ENCODE results near the gene RYR2.
"Not testable (repeated sequence)": the region's sequence is repeated elsewhere in the genome, so short reads cannot be mapped to it uniquely, and the experiment has no call there.

The RYR2 gene

GRCh38 chr1:237279629-237280028 is 237.6 kb downstream of the RYR2 start:
- DNase-seq: no peak

DNA sequence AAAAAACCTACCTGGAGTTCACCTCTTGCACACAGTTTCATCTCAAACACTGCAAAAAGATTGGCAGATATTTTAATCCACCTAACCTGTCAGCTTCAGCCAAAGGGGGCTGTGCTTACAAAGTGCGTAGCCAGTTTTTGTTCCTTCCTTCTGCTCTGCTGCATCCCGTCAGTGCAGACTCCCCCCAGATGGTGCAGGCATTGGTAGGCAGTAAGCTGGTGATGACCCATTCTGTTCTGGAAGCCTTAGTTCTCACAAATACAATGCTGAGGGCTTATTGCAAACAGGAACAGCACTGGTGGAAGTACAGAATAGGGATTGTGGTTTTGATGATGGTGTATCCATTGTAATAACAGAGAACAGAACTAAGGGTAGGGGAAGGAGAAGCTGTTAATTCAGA is 239.5 kb downstream of the RYR2 start:
- DNase-seq: no peak

DNA sequence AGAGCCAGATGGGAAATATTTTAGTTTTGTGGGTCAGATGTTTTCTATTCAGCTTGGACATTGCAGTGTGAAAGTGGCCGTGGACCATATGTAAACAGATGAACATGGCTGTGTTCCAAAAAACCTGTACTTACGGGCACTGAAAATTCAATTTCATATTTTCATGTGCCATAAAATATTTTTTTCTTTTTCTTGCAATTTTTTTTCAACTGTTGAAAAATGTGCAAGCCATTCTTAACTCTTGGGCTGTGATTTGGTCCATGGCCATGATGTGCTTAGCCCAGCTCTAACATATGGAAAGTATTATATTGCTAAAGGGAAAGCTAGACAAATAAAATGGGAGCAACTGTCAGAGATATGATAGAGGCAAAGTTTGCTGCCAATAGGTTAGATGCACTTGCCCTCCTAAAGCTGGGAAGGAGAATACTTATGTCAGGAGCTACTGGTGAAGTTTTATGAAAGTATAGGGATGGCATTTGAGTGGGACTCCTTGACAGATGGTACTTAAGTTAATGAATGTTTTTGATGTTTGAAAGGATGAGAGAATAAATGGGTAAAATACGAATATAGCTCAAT is 240.3 kb downstream of the RYR2 start:
- DNase-seq: no peak

DNA sequence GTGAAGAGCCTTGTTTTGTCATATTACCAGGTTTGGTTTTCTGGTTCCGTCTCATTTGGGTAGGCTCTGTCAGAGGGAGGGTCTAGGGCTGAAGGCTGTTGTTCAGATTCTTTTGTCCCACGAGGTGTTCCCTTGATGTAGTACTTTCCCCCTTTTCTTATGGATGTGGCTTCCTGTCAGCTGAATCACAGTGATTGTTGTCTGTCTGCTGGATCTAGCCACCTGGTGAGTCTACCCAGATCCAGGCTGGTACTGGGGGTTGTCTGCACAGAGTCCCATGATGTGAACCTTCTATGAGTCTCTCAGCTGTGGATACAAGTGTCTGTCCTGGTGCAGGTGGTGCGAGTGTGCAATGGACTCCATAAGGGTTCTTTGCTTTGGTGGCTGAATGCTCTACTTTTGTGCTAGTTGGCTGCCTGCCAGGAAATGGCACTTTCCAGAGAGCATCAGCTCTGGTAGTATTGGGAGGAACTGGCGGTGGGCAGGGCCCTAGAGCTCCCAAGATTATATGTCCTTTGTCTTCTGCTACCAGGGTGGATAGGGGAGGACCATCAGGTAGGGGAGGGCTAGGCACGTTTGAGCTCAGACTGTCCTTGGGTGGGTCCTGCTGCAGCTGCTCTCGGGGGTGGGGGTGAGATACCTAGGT is 246.0 kb downstream of the RYR2 start:
- no peak for DNase-seq

DNA sequence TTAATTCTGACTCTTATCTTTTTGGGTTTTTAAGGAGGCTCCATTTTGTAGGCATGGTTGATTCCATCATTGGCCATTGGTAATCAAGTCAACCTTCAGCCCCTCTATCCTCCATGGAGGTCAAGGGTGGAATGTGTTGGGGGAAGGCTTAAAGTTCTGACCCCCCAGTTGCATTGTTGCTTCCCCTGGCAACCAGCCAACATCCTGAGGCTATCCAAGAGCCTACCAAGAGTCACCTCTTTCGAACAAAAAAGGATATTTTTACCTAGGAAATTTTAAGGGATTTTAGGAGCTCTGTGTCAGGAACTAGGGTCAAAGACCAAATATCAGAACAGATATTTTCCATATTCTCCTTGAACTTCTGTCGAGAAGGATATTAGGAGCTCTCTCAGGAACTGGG is 251.8 kb downstream of the RYR2 start:
- DNase-seq: no peak

GRCh38 chr1:237296861-237297260 is 254.9 kb downstream of the RYR2 start:
- DNase-seq: no peak

DNA sequence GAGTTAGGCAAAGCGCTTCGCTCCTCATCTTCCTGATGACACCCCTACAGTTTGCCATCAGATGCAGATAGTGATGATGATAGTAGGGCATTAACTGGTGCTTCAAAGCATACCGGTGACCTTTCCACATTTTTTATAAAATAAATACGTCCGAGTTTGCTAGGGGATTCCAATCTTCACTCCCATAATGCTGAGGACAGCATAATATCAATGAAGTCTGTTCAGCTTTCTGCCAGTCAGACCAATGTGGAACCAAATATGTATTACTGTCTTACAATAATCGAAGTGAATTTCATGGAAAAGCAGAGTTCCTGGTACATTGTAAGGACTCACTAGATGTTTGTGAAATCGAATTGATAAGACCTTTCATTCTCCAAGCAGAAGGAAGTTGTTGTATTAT is 258.7 kb downstream of the RYR2 start:
- no peak for DNase-seq

DNA sequence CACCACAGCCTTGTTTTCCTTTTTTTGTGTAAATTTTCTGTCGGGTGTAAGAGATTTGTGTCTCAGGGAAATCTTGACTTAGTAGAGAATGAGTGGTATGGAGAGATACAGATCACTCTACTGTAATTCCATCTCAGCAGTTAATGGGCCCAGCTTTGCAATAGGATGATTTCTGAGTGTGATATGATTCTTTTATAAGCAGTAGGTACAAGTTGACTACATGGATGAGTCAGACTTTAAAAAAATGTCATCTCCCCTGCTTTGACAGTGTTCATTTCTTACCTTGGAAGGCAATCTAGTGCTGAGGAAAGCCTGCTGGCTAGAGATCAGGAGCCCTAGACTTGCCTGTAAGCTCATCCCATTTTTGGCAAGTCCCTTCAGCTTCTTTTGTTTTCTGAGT is 261.9 kb downstream of the RYR2 start:
- no peak for DNase-seq

- DNase-seq: no peak
Observed at GRCh38 chr1:237306726-237307125, 264.7 kb downstream of the RYR2 start.

GRCh38 chr1:237309595-237310118 is 267.7 kb downstream of the RYR2 start:
- DNase-seq: no peak

GRCh38 chr1:237316352-237316751 is 274.4 kb downstream of the RYR2 start:
- no peak for DNase-seq

- DNase-seq: no peak
Observed at GRCh38 chr1:237318748-237319147, 276.8 kb downstream of the RYR2 start.

DNA sequence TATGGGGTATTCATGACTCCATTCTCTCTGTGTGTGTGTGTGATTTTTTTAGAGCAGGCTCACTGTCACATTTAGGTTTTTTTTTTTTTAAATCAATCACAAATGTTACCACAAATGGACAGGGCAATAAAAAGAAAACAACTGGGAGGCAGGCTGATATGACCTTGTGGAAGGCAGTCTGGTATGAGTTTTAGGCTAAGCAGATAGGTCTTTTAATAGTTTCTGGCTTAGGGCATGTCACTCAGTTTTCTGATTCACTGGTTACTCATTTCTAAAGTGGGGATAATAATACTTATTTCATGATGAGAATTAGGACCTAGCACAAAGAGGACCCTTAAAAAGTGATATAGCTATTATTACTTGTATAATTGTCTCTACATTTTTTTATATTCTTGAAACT is 278.9 kb downstream of the RYR2 start:
- DNase-seq: no peak

DNA sequence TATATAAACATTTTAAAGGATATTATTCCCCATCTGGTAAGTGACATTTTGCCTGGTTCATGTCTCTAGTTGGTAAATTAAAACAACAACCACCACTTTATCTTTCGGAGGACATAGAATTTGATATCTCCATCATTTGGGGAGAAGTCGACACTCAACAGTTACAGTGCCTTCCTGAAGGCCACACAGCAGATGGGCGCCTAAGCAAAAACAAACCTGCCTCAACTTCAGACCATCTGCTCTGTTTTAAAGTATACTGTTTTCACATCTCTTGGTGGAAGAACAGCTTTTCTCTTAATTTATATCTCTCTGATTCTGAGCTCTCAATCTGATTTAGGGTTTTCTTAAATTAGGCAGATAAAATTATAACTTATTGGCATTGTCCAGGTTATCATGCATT is 282.2 kb downstream of the RYR2 start:
- DNase-seq: no peak

- no peak for DNase-seq
Observed at GRCh38 chr1:237327061-237327460, 285.1 kb downstream of the RYR2 start.

DNA sequence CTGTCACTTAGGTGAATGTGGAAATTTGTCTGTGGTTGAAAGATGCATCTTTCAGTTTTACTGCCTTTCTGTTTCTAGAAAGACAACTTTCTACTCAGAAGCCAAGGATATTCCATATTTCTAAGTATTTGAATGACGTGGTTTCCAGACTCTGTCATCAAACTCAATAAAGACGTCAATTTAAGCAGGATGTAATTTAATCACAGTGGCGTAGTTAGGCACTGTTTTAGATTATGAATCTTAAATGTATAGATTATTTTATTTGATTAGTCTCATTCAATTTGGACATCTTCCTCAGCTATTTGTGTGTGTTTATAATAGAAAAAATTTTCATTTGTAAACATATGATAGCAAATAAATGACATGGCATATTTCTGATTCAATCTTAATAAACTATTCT is 298.9 kb downstream of the RYR2 start:
- no peak for DNase-seq

DNA sequence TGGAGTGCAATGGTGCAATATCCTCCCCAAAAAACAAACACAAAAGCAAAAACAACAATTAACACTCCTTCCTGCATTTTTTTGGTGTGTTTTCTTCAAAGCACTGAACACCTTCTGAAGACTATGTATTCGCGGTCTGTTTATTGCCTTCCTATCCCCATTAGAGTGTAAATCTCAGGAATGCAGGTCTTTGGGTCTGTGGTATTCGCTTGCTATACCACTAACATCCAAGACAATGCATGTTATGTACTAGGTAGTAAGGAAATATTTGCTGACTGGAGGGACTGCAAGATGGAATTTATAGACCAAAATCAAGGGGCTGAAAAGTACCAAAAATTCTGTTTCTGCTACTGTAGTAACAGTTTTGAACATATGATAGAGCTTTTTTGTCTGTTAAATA is 299.4 kb downstream of the RYR2 start:
- no peak for DNase-seq

- DNase-seq: no peak
Observed at GRCh38 chr1:237342730-237343129, 300.7 kb downstream of the RYR2 start.

- DNase-seq: no peak
Observed at GRCh38 chr1:237352747-237353146, 310.8 kb downstream of the RYR2 start.

DNA sequence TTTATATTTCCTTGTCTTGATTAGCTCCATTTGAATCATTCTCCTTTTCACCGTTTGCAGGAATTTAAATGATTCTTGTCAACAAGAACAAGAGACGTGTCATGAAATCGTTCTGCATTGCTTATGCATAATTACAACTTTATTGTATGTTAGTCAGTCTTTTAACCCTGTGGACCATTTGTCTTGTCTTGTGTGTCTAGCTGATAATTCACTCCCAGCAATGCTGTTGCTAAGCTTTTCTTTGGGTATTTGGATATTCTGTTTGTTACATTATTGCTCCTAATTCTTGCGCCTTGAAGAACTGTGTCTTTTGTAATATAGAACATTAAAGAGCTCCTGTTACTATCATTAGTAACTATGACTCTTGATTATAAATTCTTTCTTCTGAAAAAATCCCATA is 311.9 kb downstream of the RYR2 start:
- DNase-seq: no peak

DNA sequence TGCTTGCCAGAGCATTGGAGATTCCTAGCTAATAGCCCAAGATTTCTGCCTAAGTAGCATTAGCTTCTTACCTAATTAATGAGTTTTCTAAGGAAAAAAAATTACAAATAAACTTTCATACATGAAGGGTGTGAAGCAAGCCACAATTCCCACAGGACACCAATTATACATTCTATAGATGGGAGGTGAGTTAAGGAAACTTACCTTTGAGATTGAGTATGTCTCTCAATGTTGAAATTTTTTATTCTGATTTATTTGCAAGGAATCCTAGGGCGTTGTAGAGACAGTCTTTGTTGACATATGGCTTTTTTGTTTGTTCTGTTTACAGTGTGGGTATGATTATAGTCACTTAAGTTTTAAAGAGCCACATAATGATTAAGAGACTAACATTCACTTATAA is 313.0 kb downstream of the RYR2 start:
- no peak for DNase-seq

- DNase-seq: no peak
Observed at GRCh38 chr1:237358555-237358954, 316.6 kb downstream of the RYR2 start.

- DNase-seq: no peak
Observed at GRCh38 chr1:237367758-237368157, 325.8 kb downstream of the RYR2 start.

GRCh38 chr1:237371477-237371876 is 329.5 kb downstream of the RYR2 start:
- DNase-seq: not testable (repeated sequence)

DNA sequence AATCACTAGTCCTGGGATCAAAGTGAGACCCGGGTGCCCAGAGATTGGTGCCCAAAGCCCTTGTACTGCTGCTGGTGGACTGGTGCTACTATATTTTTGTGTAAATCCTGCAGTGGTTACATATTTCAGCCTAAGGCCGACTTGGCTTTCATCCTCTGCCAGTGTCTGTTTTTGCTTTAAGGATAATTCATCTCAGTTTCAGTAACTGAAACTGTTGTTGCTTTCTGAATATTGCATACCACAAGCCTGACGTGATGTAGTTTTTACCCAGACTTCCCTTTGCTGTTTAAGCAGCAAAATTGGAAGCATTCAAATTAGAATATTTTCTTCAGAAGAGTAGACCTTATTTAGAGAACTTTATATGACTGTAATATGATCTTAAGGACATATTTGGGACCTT is 341.8 kb downstream of the RYR2 start:
- DNase-seq: no peak
